Endothelial cell (in vitro differentiated cells): ENCODE results near the gene EBNA1BP2. TPM values are rescaled to one million over a fixed set of nuclear protein-coding genes. Genes with fewer than 3 reads are reported as not detected.
A peak's percentile ranks its signal among the peaks of the same experiment; 100 is the strongest.

ENCODE experiments used
- DNase-seq: peaks from one replicate; pipeline ENCODE4 v3.0.0; 2021; ENCODE audit warnings: low spot score
- H3K27ac Mint-ChIP-seq: one replicate; pipeline ENCODE4 v1.8.0; 2021; ENCODE audit warnings: mixed read lengths, inconsistent platforms; ENCODE audit not compliant: unreplicated experiment
- H3K27me3 Mint-ChIP-seq: one replicate; pipeline ENCODE4 v1.8.0; 2021; ENCODE audit warnings: mild to moderate bottlenecking, moderate library complexity, mixed read lengths, inconsistent platforms; ENCODE audit not compliant: unreplicated experiment
- H3K36me3 Mint-ChIP-seq: one replicate; pipeline ENCODE4 v1.8.0; 2021; ENCODE audit warnings: mild to moderate bottlenecking, low read depth, mixed read lengths, inconsistent platforms; ENCODE audit not compliant: unreplicated experiment
- H3K4me1 Mint-ChIP-seq: one replicate; pipeline ENCODE4 v1.8.0; 2021; ENCODE audit warnings: mild to moderate bottlenecking, mixed read lengths, inconsistent platforms; ENCODE audit not compliant: unreplicated experiment
- H3K4me3 Mint-ChIP-seq: one replicate; pipeline ENCODE4 v1.8.0; 2021; ENCODE audit warnings: mild to moderate bottlenecking, mixed read lengths, inconsistent platforms; ENCODE audit not compliant: unreplicated experiment
- H3K9me3 Mint-ChIP-seq: one replicate; pipeline ENCODE4 v1.8.0; 2021; ENCODE audit warnings: mixed read lengths, inconsistent platforms; ENCODE audit not compliant: unreplicated experiment
- long read RNA-seq: library from polyadenylated mRNA; unstranded; transcript quantifications from one replicate; pipeline ENCODE4 v2.0.0, GENCODE V29; 2020; ENCODE audit not compliant: unreplicated experiment
- total RNA-seq: library from RNA; stranded (reverse); fragmentation: NEBNext Ultra II Directional; extraction: Animal tissue kit (Norgen Biotek cat#: 25700); gene quantifications from one replicate; pipeline ENCODE4 v1.2.1, GENCODE V29; 2021; ENCODE audit not compliant: unreplicated experiment
- TF ChIP-seq, protein P1 (sequence below): fragments of 200-600 bp; sonication (generic); IDR thresholded peaks from one replicate; pipeline ENCODE4 v1.5.0; 2021; ENCODE audit warnings: antibody characterized with exemption; ENCODE audit not compliant: unreplicated experiment

EBNA1BP2 gene, protein sequence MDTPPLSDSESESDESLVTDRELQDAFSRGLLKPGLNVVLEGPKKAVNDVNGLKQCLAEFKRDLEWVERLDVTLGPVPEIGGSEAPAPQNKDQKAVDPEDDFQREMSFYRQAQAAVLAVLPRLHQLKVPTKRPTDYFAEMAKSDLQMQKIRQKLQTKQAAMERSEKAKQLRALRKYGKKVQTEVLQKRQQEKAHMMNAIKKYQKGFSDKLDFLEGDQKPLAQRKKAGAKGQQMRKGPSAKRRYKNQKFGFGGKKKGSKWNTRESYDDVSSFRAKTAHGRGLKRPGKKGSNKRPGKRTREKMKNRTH
- 41.1 TPM for total RNA-seq
- long read RNA-seq, transcript EBNA1BP2-201 (9 exons, 1,322 nt), result major isoform, 25 of 33 reads
- long read RNA-seq, transcript EBNA1BP2-202 (10 exons, 1,503 nt), result minor isoform, 7 of 33 reads
- long read RNA-seq, partial matches to known transcripts, result 0 of 33 reads
- long read RNA-seq, other reads (novel, unspliced or antisense), result 1 of 33 reads

DNA sequence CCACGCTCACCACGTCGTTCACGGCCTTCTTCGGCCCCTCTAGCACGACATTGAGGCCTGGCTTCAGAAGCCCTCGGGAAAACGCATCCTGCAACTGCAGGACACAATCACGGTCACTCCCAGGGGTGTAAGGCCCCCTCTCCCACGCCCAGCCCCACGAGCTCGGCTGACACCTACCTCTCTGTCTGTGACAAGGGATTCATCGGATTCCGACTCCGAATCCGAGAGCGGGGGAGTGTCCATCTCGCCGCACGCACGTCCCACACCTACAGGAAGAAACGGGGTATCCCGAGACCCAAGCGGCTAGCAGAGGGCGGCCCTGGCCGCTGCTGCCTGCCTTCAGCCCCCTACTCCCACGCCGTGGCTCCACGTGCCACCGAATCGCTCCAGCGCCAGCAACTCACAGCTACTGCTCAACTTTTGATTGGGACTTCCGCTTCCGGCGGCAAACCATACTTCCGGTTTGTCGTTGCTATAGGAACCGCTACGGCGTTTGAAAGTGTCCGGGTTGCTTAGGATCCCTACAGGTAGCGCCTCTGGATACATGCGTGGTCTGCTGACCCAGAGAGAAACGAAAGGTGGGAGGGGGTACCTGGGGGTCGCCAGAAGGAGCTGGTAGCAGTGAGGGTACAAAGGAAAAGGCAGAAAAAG, at the start of gene EBNA1BP2, which contains the start of gene CFAP57:
Gene EBNA1BP2, minus strand, starts transcription at position 415 of the 651 bp plus-strand sequence. Its CDS starts 172 bp downstream, at position 243.
Gene CFAP57, plus strand, starts transcription at position 455 of the 651 bp plus-strand sequence. CDS start 424 bp downstream, outside the sequence.
- H3K4me1 Mint-ChIP-seq, result peaks cover 6% of the 10 kb centered on the region
- TF ChIP-seq, protein P1, sequence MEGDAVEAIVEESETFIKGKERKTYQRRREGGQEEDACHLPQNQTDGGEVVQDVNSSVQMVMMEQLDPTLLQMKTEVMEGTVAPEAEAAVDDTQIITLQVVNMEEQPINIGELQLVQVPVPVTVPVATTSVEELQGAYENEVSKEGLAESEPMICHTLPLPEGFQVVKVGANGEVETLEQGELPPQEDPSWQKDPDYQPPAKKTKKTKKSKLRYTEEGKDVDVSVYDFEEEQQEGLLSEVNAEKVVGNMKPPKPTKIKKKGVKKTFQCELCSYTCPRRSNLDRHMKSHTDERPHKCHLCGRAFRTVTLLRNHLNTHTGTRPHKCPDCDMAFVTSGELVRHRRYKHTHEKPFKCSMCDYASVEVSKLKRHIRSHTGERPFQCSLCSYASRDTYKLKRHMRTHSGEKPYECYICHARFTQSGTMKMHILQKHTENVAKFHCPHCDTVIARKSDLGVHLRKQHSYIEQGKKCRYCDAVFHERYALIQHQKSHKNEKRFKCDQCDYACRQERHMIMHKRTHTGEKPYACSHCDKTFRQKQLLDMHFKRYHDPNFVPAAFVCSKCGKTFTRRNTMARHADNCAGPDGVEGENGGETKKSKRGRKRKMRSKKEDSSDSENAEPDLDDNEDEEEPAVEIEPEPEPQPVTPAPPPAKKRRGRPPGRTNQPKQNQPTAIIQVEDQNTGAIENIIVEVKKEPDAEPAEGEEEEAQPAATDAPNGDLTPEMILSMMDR, result no peak
- peaks cover 38% of the 10 kb centered on the region for H3K36me3 Mint-ChIP-seq
- no peaks in the 10 kb centered on the region for H3K9me3 Mint-ChIP-seq
- H3K4me3 Mint-ChIP-seq, result peak within 1 kb of the TSS; percentile 97
- DNase-seq, result peak; percentile 85
- peaks cover 2% of the 10 kb centered on the region for H3K27me3 Mint-ChIP-seq
- H3K27ac Mint-ChIP-seq, result peak within 1 kb of the TSS; percentile 96

DNA sequence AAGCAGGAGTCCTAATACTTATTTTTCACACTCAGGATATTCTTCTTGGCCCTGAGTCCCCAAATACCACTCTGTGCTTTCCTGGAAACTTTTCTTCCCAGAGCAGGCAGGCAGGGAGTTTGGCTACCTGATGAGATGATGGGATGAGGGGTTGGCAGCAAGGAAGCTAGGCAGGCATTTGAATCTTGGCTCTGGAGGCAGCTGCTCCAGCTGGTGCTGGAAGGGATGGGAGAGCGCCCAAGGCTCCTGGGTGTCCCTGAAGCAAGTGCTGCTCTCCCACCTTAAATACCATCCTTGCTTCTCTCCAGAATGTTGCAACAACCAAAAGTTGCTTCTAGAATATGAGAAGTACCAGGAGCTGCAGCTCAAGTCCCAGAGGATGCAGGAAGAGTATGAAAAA, 49.7 kb upstream of the EBNA1BP2 start:
- no peaks in the 10 kb centered on the region for H3K36me3 Mint-ChIP-seq
- no peaks in the 10 kb centered on the region for H3K9me3 Mint-ChIP-seq
- TF ChIP-seq, protein P1, result no peak
- no peak overlapping the region for H3K27ac Mint-ChIP-seq
- peaks cover 16% of the 10 kb centered on the region for H3K4me1 Mint-ChIP-seq
- no peak overlapping the region for H3K4me3 Mint-ChIP-seq
- DNase-seq, result no peak
- H3K27me3 Mint-ChIP-seq, result peaks cover 9% of the 10 kb centered on the region

DNA sequence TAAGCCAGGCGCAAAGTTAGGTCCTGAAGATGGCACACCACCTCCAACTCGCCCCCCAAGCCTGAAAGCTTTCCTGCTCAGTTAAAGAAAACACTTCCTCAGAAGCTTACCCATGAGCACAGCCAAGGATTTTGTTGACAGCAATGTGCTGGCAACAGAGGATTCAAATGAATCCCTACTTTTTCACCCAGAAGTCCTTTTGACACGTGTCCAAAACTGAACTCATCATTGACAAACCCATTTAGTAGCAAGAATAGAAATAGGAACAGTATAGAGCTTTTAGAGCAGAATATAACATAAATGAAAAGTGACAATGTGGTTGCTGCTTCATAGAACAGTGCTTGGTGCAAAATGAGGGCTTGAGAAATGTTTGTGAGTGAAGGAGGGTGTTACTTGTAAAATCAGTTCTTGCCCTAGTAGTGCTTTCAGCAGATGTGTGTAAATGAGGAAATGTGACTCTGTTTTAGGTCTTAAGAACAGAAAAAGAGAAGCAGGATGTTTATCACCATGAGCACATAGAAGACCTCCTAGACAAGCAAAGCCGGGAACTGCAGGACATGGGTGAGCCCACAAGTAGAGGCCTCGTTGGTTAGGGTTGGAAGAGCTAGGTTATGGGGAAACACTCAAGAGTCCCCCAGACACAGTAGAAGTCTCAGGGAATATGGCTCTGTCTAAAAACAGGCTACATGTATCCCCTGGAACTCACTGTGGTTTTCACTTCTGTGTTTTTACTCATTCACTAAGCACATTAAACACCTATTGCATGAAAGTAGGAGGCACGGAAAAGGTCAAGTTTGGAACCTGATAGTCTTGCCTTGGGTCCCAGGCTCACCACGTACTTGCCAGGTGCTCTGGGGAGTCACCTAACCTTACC, 49.1 kb upstream of the EBNA1BP2 start:
- H3K4me1 Mint-ChIP-seq, result peaks cover 23% of the 10 kb centered on the region
- H3K27me3 Mint-ChIP-seq, result peaks cover 8% of the 10 kb centered on the region
- H3K27ac Mint-ChIP-seq, result peak overlapping the region; percentile 68
- no peaks in the 10 kb centered on the region for H3K36me3 Mint-ChIP-seq
- H3K9me3 Mint-ChIP-seq, result no peaks in the 10 kb centered on the region
- DNase-seq, result no peak
- TF ChIP-seq, protein P1, result no peak
- H3K4me3 Mint-ChIP-seq, result no peak overlapping the region

DNA sequence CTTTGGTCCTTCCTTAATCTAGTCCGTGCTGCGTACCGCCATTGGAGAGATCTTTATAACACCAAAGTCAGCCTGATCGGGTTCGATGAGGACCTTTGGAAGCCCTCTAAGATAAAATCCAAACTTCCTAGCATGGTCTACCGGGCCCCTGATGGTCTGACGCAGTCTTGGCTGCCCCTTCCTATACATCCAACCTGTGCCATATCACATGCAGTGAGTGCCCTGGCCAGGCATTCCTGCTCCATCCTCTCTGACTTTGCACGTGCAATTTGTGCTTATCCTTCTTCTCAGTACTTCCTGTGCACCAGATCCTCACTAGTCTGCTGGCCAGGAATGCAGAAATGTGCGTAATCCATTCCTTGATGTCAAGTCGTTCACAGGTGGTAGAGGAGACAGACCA, 45.7 kb upstream of the EBNA1BP2 start:
- H3K4me3 Mint-ChIP-seq, result no peak overlapping the region

More for the DNA sequence above, 45.7 kb upstream of the EBNA1BP2 start:
- TF ChIP-seq, protein P1, result no peak
- H3K36me3 Mint-ChIP-seq, result no peaks in the 10 kb centered on the region
- peaks cover 4% of the 10 kb centered on the region for H3K27me3 Mint-ChIP-seq
- no peak overlapping the region for H3K27ac Mint-ChIP-seq
- peaks cover 37% of the 10 kb centered on the region for H3K4me1 Mint-ChIP-seq
- no peak for DNase-seq
- no peaks in the 10 kb centered on the region for H3K9me3 Mint-ChIP-seq
